Measurements from ENCODE around the gene LENG9.
"Not testable (repeated sequence)": the region's sequence is repeated elsewhere in the genome, so short reads cannot be mapped to it uniquely, and the experiment has no call there.

The LENG9 gene

DNA sequence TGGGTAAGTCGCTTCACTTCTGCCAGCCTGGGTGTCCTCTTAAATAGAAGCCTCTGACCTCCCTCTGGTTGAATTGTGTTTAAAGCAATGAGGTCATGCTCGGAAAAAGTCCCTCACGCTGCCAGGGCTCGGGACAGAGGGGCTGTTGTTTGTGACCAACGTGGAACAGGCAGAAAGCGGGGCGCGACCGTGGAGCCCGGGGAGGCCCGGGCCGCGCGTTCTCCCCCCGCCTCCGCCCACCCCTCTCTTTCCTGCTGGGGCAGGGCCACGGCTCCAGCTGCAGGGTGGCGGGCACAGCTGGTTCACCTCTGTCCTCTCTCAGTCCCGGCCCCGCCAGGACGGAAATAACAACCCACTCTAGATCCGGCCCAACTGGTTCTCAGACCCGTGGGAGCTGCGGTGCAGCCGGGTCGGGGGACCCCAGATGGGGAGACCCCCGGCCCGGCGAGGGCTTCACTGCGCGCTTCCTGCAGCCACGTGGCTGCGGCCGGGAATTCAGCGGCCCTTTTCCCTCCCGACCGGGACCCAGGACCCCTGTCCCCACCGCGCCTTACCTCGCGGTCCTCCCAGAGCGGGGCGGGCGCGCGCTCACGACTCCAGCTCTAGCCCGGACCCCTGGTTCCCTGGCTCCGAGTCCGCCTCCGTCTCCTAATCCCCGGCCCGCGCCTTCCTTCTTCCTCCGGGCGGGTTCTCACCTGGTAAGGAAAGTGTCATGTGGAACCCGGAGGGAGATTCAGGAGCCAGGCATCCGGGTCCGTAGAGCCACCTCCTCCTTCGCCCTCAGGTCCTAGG lies 7.6 kb upstream of the LENG9 start:
- peak; percentile 55 for DNase-seq (ENCODE audit: low spot score)
- TF ChIP-seq, protein P1, sequence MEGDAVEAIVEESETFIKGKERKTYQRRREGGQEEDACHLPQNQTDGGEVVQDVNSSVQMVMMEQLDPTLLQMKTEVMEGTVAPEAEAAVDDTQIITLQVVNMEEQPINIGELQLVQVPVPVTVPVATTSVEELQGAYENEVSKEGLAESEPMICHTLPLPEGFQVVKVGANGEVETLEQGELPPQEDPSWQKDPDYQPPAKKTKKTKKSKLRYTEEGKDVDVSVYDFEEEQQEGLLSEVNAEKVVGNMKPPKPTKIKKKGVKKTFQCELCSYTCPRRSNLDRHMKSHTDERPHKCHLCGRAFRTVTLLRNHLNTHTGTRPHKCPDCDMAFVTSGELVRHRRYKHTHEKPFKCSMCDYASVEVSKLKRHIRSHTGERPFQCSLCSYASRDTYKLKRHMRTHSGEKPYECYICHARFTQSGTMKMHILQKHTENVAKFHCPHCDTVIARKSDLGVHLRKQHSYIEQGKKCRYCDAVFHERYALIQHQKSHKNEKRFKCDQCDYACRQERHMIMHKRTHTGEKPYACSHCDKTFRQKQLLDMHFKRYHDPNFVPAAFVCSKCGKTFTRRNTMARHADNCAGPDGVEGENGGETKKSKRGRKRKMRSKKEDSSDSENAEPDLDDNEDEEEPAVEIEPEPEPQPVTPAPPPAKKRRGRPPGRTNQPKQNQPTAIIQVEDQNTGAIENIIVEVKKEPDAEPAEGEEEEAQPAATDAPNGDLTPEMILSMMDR (IDR thresholded peaks at IDR 0.05; ENCODE audit: extremely low read depth, missing control alignments) = no peak

GRCh38 chr19:54470276-54470887 lies 6.8 kb upstream of the LENG9 start:
- TF ChIP-seq, protein P1 (IDR thresholded peaks at IDR 0.05; ENCODE audit: extremely low read depth, missing control alignments) = no peak
- DNase-seq (ENCODE audit: low spot score) = no peak

DNA sequence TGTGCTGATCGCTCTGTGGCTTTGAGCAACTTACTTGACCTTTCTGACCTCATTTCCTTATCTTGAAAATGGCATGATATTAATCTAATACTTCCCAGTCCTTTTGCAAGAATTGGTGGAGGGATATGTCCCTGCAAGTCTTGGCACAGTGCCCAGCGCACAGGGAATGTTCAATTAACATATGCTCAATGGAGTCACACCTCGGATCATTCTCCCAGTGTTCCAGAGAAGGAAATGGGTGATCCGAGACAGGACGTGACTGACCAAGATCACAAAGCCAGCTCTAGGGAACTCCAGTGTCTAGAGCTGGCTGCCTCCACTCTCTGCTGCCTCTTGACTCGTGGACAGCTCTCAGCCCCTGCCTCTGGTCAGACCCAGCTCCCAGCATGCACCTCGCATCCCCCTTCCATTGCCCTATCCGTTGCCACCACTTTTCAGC lies 5.9 kb upstream of the LENG9 start:
- TF ChIP-seq, protein P1 (IDR thresholded peaks at IDR 0.05; ENCODE audit: extremely low read depth, missing control alignments) = no peak
- DNase-seq (ENCODE audit: low spot score) = peak; percentile 8

GRCh38 chr19:54466110-54466480 lies 2.5 kb upstream of the LENG9 start:
- DNase-seq (ENCODE audit: low spot score) = not testable (repeated sequence)

DNA sequence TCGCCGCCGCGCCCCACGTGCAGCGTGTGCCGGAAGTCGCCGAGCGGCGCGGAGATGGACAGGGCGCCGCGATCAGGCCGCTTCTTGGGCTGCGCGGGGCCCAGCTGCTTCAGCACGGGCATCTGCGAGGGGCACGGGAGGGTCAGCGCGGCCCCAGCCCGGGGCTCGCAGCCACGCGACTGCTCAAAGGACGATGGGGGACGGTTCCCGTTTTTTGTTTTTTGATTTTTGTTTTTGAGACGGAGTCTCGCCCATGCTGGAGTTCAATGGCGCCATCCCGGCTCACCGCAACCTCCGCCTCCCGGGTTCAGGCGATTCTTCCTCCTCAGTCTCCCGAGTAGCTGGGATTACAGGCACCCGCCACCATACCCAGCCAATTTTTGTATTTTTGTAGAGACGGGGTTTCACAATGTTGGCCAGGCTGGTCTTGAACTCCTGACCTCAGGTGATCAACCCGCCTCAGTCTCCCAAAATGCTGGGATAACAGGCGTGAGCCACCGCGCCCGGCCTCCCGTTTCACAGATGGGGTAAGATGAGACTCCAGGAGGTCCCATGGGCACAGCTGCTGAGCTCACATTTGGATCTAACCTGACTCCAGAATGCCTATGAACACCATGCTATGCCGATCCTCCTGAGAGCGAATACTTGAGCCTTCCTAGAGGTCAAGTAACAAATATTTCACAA lies 2.0 kb upstream of the LENG9 start:
- TF ChIP-seq, protein P1 (IDR thresholded peaks at IDR 0.05; ENCODE audit: extremely low read depth, missing control alignments) = no peak
- DNase-seq (ENCODE audit: low spot score) = no peak

GRCh38 chr19:54464630-54465425 lies 1.2 kb upstream of the LENG9 start:
- TF ChIP-seq, protein P1 (IDR thresholded peaks at IDR 0.05; ENCODE audit: extremely low read depth, missing control alignments) = no peak
- DNase-seq (ENCODE audit: low spot score) = peak; percentile 95

- TF ChIP-seq, protein P1 (IDR thresholded peaks at IDR 0.05; ENCODE audit: extremely low read depth, missing control alignments) = no peak
- DNase-seq (ENCODE audit: low spot score) = peak; percentile 92
These were observed 559 bp upstream of the LENG9 start for GRCh38 chr19:54464044-54464629.

All from GM20000 (cell line).